Measurements from ENCODE around the gene EFNB2. TPM values are rescaled to one million over a fixed set of nuclear protein-coding genes. Genes with fewer than 3 reads are reported as not detected.

EFNB2 gene
- total RNA-seq, 1 experiment from 2014 or later, result 15.9 TPM

GRCh38 chr13:106478116-106478515 lies 57.3 kb downstream of the EFNB2 start:
- ChIA-PET CTCF (no interaction called here), POLR2A (no interaction called here)
- Mint-ChIP-seq H3K9me3 (peaks cover 10% of the 10 kb centered on the region), H3K27ac (no peak overlapping the region), H3K4me3 (no peak overlapping the region), H3K27me3 (ENCODE audit: low read depth) (no peaks in the 10 kb centered on the region), H3K4me1 (peaks cover 2% of the 10 kb centered on the region; the same call in 1 of the 2 replicates), H3K36me3 (no peaks in the 10 kb centered on the region)
- no peak for TF ChIP-seq NFE2L1 (CRISPR knock-in tag; IDR thresholded peaks at IDR 0.05)
- TF ChIP-seq TP53 (CRISPR knock-in tag; IDR thresholded peaks at IDR 0.05), result no peak
- no peak for TF ChIP-seq ZNF263 (CRISPR knock-in tag; IDR thresholded peaks at IDR 0.05; ENCODE audit: low read depth)
- no peak for TF ChIP-seq CREB1 (CRISPR knock-in tag; IDR thresholded peaks at IDR 0.05)
- no peak for TF ChIP-seq OVOL2 (CRISPR knock-in tag; IDR thresholded peaks at IDR 0.05; ENCODE audit: borderline replicate concordance)
- TF ChIP-seq PRRX2 (CRISPR knock-in tag; IDR thresholded peaks at IDR 0.05), result no peak
- TF ChIP-seq CBFB (CRISPR knock-in tag; IDR thresholded peaks at IDR 0.05; ENCODE audit: low read depth), result no peak
- no peak for TF ChIP-seq ZNF232 (CRISPR knock-in tag; IDR thresholded peaks at IDR 0.05)
- TF ChIP-seq ZNF138 (CRISPR knock-in tag; conservative IDR thresholded peaks at IDR 0.05), result no peak
- TF ChIP-seq MAX (CRISPR knock-in tag; IDR thresholded peaks at IDR 0.05), result no peak
- TF ChIP-seq RELA (CRISPR knock-in tag; IDR thresholded peaks at IDR 0.05; ENCODE audit: borderline replicate concordance), result no peak
- TF ChIP-seq PREB (CRISPR knock-in tag; IDR thresholded peaks at IDR 0.05; ENCODE audit: borderline replicate concordance), result no peak
- no peak for TF ChIP-seq ZNF281 (CRISPR knock-in tag; IDR thresholded peaks at IDR 0.05)
- no peak for TF ChIP-seq MYBL2 (CRISPR knock-in tag; IDR thresholded peaks at IDR 0.05)
- no peak for TF ChIP-seq USF2 (CRISPR knock-in tag; IDR thresholded peaks at IDR 0.05)
- ATAC-seq (no peak), DNase-seq (ENCODE audit: low spot score) (no peak)

GRCh38 chr13:106477303-106477702 lies 58.2 kb downstream of the EFNB2 start:
- peaks cover 2% of the 10 kb centered on the region for H3K9me3 Mint-ChIP-seq
- no peaks in the 10 kb centered on the region for H3K36me3 Mint-ChIP-seq
- DNase-seq (ENCODE audit: low spot score), result no peak
- ATAC-seq, result no peak
- no peak overlapping the region for H3K27ac Mint-ChIP-seq
- ChIA-PET CTCF (no interaction called here), POLR2A (no interaction called here)
- TF ChIP-seq MYBL2 (CRISPR knock-in tag; IDR thresholded peaks at IDR 0.05), result no peak
- no peak for TF ChIP-seq KAT7 (CRISPR knock-in tag; IDR thresholded peaks at IDR 0.05; ENCODE audit: borderline replicate concordance)
- no peak for TF ChIP-seq USF2 (CRISPR knock-in tag; IDR thresholded peaks at IDR 0.05)
- no peak for TF ChIP-seq E2F5 (CRISPR knock-in tag; IDR thresholded peaks at IDR 0.05)
- no peak for TF ChIP-seq GRHL2 (CRISPR knock-in tag; IDR thresholded peaks at IDR 0.05; ENCODE audit: insufficient replicate concordance, severe bottlenecking)
- TF ChIP-seq ZNF121 (CRISPR knock-in tag; IDR thresholded peaks at IDR 0.05), result no peak
- TF ChIP-seq SMAD4 (CRISPR knock-in tag; IDR thresholded peaks at IDR 0.05), result no peak
- TF ChIP-seq HMGA2 (CRISPR knock-in tag; IDR thresholded peaks at IDR 0.05), result no peak
- TF ChIP-seq ZSCAN18 (CRISPR knock-in tag; IDR thresholded peaks at IDR 0.05), result no peak
- TF ChIP-seq MAX (CRISPR knock-in tag; IDR thresholded peaks at IDR 0.05), result no peak
- peaks cover 10% of the 10 kb centered on the region for H3K4me1 Mint-ChIP-seq
- H3K27me3 Mint-ChIP-seq (ENCODE audit: low read depth), result no peaks in the 10 kb centered on the region
- H3K4me3 Mint-ChIP-seq, result no peak overlapping the region

Data from WTC11 (cell line).